Hippocampal formation (tissue), 2 donors: ENCODE measurements around the gene CDH13.
"Not testable (repeated sequence)": the region's sequence is repeated elsewhere in the genome, so short reads cannot be mapped to it uniquely, and the experiment has no call there.

Source experiments
- DNase-seq, 2 donors: peaks; one replicate each; lab custom pipeline; 2025; lab: John Stamatoyannopoulos, UW

CDH13 gene

GRCh38 chr16:82888591-82889001, 261.8 kb downstream of the CDH13 start:
- DNase-seq = no peak

- DNase-seq = no peak
These were observed 264.7 kb downstream of the CDH13 start for GRCh38 chr16:82891424-82891823.

GRCh38 chr16:82891918-82892317, 265.1 kb downstream of the CDH13 start:
- no peak for DNase-seq

GRCh38 chr16:82892324-82892723, 265.6 kb downstream of the CDH13 start:
- DNase-seq = no peak

- no peak for DNase-seq
These were observed 269.1 kb downstream of the CDH13 start for GRCh38 chr16:82895843-82896242.

- no peak for DNase-seq
These were observed 272.2 kb downstream of the CDH13 start for GRCh38 chr16:82899006-82899405.

- DNase-seq = no peak
These were observed 273.1 kb downstream of the CDH13 start for GRCh38 chr16:82899731-82900450.

- no peak for DNase-seq
These were observed 273.8 kb downstream of the CDH13 start for GRCh38 chr16:82900559-82900958.

GRCh38 chr16:82911925-82912324, 285.2 kb downstream of the CDH13 start:
- no peak for DNase-seq

- DNase-seq = no peak
These were observed 288.5 kb downstream of the CDH13 start for GRCh38 chr16:82915139-82915824.

GRCh38 chr16:82917886-82918595, 291.3 kb downstream of the CDH13 start:
- DNase-seq = no peak

- no peak for DNase-seq
These were observed 297.5 kb downstream of the CDH13 start for GRCh38 chr16:82924075-82924854.

GRCh38 chr16:82926500-82926899, 299.7 kb downstream of the CDH13 start:
- no peak for DNase-seq

GRCh38 chr16:82933933-82934332, 307.2 kb downstream of the CDH13 start:
- DNase-seq = not testable (repeated sequence)

- no peak for DNase-seq
These were observed 309.0 kb downstream of the CDH13 start for GRCh38 chr16:82935766-82936165.

- DNase-seq = no peak
These were observed 310.3 kb downstream of the CDH13 start for GRCh38 chr16:82936941-82937551.

- DNase-seq = no peak
These were observed 311.3 kb downstream of the CDH13 start for GRCh38 chr16:82937926-82938520.

- DNase-seq = no peak
These were observed 316.6 kb downstream of the CDH13 start for GRCh38 chr16:82943371-82943770.

GRCh38 chr16:82945420-82946101, 318.8 kb downstream of the CDH13 start:
- no peak for DNase-seq

- DNase-seq = no peak
These were observed 320.9 kb downstream of the CDH13 start for GRCh38 chr16:82947698-82948097.

- DNase-seq = no peak
These were observed 322.2 kb downstream of the CDH13 start for GRCh38 chr16:82949016-82949415.
